ENCODE measurements around the gene C1orf198.
A peak's percentile ranks its signal among the peaks of the same experiment; 100 is the strongest.

Gene C1orf198
- 9.5 to 25.9 (median 12.3) reads per million in 18 experiments for total RNA-seq

- peak; percentile 35 to 60 for DNase-seq
Observed at GRCh38 chr1:230867903-230868735, at the start of gene C1orf198. C1orf198 (minus strand) TSS chr1:230868521; CDS start chr1:230868512, 9 bp downstream.

GRCh38 chr1:230917284-230918135 is 49.2 kb upstream of the C1orf198 start:
- peak; percentile 59 to 77 for DNase-seq

GRCh38 chr1:230916587-230917283 is 48.4 kb upstream of the C1orf198 start:
- DNase-seq, result no peak

GRCh38 chr1:230915078-230915477 is 46.8 kb upstream of the C1orf198 start:
- no peak for DNase-seq

DNA sequence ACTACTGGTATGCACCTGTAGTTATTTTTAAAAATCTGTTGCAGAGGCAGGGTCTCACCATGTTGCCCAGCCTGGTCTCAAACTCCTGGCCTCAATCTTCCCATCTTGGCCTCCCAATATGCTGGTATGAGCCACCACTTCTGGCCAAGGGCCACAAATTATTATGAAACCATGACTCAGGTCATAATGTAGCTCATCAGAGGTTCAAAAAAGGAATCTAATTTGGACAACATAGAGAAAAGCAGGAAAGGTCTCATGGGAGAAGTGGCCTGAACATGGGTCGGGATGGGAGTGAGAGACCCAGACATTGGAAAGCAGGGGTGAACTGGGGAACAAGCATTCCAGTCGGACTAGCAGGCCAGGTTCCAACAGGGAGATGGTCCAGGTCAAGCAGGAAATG is 45.2 kb upstream of the C1orf198 start:
- no peak for DNase-seq

GRCh38 chr1:230910755-230911117 is 42.4 kb upstream of the C1orf198 start:
- no peak for DNase-seq

- no peak for DNase-seq
Observed at GRCh38 chr1:230909974-230910754, 41.8 kb upstream of the C1orf198 start.

- no peak for DNase-seq
Observed at GRCh38 chr1:230907472-230908205, 39.3 kb upstream of the C1orf198 start.

- no peak for DNase-seq
Observed at GRCh38 chr1:230906226-230906625, 37.9 kb upstream of the C1orf198 start.

- no peak for DNase-seq
Observed at GRCh38 chr1:230905733-230906132, 37.4 kb upstream of the C1orf198 start.

GRCh38 chr1:230902349-230902923 is 34.1 kb upstream of the C1orf198 start:
- DNase-seq, result no peak

DNA sequence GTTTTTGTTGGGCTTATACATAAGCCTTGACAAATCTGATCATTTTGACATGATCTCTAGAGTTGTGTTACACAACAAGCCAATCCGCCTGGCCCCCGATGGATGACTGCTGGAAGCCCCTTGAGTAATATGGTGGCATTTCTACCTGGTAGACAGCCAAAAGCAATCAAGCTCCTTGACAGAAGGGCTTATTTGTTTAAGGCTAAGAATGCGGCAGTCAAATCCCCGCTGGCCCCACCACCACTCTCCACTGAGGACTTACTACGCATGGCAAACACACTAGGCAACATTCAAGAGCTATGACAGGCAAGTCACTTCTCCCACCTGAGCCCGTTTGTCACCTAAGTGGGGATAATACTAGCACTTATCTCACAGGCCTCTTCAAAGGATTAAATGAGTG is 33.4 kb upstream of the C1orf198 start:
- DNase-seq, result no peak

- no peak for DNase-seq
Observed at GRCh38 chr1:230900984-230901383, 32.7 kb upstream of the C1orf198 start.

GRCh38 chr1:230899841-230900251 is 31.5 kb upstream of the C1orf198 start:
- DNase-seq, result no peak

- DNase-seq, result no peak
Observed at GRCh38 chr1:230898748-230899147, 30.4 kb upstream of the C1orf198 start.

GRCh38 chr1:230898144-230898543 is 29.8 kb upstream of the C1orf198 start:
- no peak for DNase-seq

DNA sequence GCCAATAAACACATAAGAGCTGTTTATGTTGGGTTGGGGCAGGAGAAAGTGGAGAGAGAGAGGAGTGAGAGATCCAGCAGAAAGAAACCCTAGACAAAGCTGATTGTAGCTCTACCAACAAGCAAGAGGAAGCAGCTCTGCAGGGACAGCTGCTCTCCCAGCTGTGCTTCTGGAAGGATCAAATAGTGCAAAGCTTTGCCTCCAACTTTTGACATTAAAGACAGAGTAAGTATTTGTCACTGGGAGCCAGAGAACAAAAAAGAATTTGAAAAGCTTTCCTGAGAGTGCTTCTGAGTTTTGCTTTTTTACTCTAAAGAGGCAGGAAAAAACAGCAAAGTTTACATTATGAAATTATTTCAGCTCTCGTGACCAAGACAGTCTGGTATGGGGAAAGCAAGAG is 28.5 kb upstream of the C1orf198 start:
- no peak for DNase-seq

DNA sequence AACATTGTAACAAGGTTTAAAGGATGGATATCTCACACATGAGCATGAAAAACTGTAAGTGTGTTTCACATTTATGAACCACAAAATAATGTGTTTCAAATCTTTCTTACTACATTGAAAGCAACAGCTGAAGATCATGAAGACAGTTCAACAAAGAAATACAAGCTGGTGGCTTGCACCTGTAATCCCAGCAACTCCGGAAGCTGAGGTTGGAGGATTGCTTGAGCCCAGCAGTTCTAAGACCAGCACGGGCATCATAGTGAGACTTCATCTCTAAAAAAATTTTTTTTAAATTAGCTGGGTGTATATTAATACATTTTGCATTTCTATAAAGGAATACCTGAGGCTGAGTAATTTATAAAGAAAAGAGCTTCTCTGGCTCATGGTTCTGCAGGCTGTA is 27.1 kb upstream of the C1orf198 start:
- no peak for DNase-seq

GRCh38 chr1:230894664-230895063 is 26.3 kb upstream of the C1orf198 start:
- DNase-seq, result no peak

DNA sequence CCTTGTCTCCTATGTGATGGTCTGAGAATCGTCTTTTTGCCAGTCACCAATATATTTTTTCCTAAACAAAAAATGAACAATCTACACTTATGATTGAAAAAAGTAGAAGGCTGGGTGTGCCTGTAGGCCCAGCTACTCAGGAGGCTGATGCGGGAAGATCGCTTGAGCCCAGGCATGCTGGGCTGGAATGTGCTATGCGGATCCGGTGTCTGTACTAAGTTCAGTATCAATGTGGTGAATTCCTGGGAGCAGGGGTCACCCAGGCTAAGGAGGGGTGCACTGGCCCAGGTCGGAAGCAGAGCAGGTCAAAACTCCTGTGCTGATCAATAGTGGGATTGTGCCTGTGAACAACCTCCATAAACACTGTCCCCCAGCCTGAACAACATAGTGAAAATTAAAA is 25.7 kb upstream of the C1orf198 start:
- no peak for DNase-seq

DNA sequence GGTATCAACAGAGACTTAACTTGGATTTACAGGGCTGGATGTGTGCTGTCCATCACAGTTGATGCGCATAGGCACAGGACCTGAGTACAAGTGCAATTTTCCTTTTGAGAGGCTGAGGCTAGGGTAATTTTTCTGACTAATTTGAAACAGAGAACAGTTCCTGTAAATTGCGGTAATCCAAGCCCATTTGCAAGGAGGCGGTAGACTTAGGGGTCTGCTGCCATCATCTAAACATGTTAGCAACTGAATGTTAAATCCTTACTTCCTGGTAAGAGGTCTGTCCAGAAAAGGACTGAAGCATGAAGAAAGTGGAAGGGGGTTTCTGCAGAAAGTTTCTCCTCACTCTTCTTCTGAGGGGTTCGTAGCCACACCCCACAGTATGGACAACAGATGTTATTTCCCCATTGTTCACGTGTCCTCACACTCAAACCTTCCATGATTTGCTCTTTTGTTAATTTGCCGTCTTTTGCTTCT is 23.7 kb upstream of the C1orf198 start:
- no peak for DNase-seq

All from inflammatory macrophage (primary cell).